GM19043 (cell line): Measurements from ENCODE around the gene TNS1.
"Not testable (repeated sequence)": the region's sequence is repeated elsewhere in the genome, so short reads cannot be mapped to it uniquely, and the experiment has no call there.

ENCODE experiments used
- ATAC-seq: cut with Tn5 transposase; IDR thresholded peaks from one replicate; pipeline ENCODE4 v1.9.1; 2021; ENCODE audit warnings: low read depth; ENCODE audit not compliant: unreplicated experiment

TNS1 gene

DNA sequence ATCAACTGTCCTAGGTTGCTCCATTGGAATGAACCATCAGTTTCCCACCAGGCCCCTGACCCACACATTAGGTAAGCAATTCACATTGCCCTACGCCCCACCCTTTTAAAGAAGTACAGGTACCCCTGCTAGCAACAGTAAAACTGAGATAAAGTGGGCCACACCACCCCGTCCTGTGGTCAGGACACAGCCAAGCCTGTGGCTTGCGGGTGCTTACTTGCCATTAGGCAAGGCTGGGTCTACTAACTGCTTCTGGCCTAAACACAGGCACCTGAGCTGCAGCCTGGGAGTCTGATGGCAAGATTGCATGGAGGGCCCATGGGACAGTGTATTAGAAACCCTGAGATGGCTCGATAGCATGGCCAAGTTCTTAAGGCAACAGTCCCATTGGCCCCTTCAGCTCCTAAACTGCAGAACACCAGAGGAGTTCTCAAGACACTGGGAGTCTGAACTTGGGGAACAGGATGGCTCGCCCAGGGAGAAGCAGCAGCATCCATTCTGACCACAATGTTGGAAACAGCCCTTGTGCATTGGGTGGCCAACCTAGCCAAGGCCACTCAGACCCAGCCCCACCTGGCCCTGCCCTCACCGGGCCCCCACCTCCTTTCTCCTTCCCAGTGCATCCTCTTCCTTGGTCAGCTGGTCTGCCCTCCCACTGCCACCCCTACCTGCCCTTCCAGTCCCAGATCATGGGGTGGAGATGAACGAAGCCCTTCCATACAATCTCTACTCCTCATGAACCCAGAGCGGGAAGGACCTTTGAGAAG is 177.1 kb downstream of the TNS1 start:
- no peak for ATAC-seq

- no peak for ATAC-seq
Measured at GRCh38 chr2:217824223-217824622, 178.6 kb downstream of the TNS1 start.

DNA sequence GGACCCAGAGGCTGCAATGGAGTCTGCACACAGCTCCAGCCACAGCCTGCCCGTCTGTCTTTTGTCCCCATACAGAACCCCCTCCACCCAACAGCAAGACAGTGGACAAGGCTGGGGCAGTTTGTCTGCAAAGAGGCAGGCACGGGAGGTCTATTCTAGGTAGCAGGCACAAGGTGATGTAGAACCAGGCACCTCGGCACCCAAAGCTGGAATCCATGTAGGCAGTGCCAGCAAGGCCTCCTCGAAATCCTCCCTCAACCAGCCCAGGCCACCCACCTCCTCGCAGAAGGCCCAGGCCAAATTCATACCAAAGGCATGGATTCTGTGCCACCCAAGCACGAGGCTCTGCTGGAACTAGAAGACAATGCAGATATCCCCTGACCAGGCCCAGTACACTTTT is 179.2 kb downstream of the TNS1 start:
- no peak for ATAC-seq

GRCh38 chr2:217822296-217823252 is 180.2 kb downstream of the TNS1 start:
- ATAC-seq = no peak

GRCh38 chr2:217821536-217822147 is 181.2 kb downstream of the TNS1 start:
- no peak for ATAC-seq

GRCh38 chr2:217820904-217821303 is 181.9 kb downstream of the TNS1 start:
- ATAC-seq = no peak

GRCh38 chr2:217820091-217820819 is 182.5 kb downstream of the TNS1 start:
- ATAC-seq = no peak

DNA sequence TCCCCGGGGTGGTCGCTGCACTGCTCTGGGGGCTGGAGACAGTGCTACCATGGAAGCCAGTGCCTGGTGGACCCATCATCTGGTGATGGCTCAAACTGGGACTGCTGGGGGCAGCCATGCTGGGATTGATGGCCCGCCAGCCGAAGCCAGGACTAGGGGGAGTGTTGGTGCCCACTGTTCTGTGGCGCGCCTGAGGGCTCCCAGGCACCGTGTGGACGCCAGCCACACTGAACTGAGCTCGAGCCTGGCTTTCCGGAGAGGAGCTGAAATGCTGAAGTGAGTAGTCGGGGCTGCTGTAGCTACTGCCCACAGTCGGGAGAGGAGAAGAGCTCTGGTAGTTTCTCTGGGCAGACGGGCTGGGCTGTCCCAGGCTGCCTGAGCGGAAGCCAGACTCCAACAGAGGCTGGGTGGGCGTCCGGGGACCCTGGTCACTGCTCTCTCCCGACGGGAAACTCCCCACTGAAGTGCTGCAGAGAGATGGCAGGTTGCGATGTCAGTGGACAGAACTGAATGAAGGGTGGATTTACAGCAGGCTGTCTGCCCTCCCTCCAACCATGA is 184.4 kb downstream of the TNS1 start:
- no peak for ATAC-seq

DNA sequence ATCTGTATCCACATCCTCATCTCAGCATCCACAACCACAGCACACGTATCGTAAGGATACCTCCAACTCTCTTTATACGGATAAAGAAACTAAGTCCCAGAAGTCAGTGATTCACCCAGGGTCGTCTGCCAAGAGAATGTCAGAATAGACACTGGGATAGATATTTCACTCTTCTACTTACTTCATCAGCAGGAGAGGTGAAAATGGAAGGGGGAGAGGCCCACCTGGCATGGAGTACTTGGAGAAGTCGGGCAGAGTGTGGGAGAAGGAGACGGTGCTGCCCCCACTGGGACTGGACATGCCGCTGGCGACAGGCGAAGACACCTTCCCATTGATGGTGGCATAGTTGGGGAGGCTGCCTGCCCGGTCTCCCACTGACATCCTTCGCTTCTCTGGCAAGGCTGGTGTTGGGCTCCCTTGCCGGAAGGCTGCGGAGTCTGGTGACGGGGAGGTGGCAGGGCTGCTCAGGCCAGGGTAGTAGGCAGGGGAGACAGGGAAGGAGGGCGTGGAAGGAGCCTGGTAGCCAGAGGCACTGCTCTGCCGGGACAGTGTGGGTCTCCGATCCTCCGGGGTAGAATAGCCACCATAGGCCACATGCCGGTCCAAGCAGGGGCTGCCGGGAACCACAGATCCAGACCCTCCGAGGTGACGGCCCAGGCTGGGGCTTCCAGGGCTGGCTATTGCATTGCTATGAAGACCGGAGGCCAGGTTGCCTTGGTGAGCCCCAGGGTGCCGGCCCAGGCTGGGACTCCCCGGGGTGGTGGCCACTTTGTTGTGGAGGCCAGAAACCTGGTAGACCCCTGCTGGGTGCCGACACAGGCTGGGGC is 185.1 kb downstream of the TNS1 start:
- no peak for ATAC-seq

- ATAC-seq = no peak
Measured at GRCh38 chr2:217816396-217816869, 186.4 kb downstream of the TNS1 start.

DNA sequence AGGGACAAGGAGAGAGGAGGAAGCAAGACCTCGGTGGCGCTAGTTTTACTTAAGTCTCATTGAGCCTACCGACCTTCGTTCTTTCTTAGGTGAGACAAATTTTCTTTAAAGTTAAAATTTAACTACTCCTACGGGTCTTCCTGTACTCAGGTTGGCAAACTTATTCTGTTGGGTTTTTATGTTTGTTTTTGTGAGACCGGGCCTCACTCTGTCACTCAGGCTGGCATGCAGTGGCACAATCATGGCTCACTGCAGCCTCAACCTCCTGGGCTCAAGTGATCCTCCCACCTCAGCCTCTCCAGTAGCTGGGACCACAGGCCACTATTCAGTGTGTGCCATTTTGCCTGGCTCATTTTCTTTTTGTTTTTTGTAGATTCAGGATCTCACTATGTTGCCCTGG is 189.0 kb downstream of the TNS1 start:
- no peak for ATAC-seq

- ATAC-seq = no peak
Measured at GRCh38 chr2:217812170-217812569, 190.6 kb downstream of the TNS1 start.

DNA sequence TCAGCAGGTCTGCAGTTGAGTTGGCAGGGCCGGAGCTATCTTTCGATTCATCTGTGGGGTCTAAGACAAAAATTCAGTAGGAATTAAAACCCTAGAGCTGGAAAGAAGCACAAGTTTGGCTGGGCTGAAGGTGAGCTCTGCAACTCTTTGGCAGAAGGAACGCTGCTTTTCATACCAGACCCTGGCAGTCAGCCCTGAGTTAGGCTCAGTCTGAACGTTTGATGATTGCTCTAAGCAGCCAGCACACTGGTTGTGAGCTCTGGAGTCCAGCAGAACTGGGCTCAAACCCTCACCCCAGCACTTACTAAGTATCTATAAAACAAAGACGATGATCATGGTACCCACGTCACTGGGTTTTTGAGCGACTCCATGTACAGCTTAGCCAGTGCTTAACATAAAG is 192.5 kb downstream of the TNS1 start:
- ATAC-seq = no peak

- no peak for ATAC-seq
Measured at GRCh38 chr2:217809736-217810135, 193.1 kb downstream of the TNS1 start.

- ATAC-seq = not testable (repeated sequence)
Measured at GRCh38 chr2:217808967-217809366, 193.8 kb downstream of the TNS1 start.

DNA sequence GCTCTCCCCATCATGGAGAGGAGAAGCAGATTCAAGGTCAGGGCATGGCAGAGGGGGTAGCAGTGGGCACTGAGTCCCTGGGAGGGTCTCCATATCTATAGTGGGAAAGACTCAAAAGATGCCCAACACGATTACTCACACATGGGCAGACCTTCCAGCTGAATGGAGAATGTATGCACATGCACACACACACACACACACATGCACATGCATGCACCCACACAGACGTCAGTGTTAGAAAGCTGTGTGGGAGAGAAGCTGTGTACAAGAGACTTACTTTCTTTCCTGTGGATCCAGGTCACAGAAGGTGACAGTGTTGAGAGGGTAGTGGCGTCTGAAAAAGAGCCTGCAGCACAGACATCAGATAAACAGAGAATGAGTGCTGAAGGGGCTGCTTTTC is 194.5 kb downstream of the TNS1 start:
- ATAC-seq = no peak

DNA sequence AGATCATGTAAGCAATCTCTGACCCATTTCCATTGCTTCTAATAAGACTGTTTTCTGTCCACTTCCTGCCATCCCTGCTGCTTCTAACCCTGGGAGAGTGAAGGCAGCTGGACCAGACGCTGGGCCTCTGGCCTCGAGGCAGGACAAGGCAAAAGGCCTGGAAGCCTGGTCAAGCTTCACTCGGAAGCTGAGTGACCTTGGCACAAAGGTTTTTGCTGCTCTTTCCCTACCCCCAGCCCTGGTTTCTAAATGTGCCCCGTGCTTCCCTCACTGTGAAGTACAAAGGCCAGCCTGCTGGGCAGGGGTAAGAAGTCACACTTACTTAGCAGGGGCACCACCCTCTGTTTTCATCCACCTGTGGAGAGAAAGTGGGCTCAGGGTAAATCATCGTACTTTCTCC is 195.0 kb downstream of the TNS1 start:
- ATAC-seq = no peak

DNA sequence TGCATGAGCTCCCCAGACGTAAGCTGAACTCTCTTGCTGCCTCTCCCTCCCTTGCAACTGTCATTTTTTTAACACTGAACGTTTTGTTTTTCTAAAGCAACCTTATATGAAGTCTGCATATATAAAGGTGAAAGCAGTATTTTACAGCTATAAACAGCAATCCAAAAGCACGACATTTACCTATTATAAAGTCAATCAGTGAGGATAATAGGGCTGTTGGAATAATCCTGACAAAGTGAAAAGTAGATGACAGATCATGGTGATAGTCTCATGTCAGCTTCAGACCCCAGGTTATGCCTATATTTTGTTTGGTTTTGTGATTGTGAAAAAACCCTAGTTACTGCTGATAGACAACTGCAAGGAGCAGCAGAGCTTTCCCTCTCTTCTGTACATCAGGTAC is 195.8 kb downstream of the TNS1 start:
- ATAC-seq = no peak

DNA sequence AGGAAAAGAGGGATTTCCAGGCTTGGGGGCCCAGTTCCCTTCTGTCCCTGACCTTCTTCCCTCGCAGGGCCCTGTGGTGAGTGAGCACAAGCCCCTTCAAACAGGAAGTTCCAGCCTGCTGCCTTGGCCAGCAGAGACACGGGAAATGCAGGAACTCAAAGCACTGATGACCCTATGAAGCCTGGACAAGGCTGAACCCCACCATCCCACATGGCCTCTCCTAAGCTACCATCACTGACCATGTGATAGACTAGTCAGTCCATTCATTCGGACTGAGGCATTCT is 196.4 kb downstream of the TNS1 start:
- ATAC-seq = no peak
